Measurements from ENCODE around the gene NINJ1. TPM values are rescaled to one million over a fixed set of nuclear protein-coding genes. Genes with fewer than 3 reads are reported as not detected.

NINJ1 gene
- total RNA-seq, 1 experiment from 2014 or later, result 41.3 TPM

DNA sequence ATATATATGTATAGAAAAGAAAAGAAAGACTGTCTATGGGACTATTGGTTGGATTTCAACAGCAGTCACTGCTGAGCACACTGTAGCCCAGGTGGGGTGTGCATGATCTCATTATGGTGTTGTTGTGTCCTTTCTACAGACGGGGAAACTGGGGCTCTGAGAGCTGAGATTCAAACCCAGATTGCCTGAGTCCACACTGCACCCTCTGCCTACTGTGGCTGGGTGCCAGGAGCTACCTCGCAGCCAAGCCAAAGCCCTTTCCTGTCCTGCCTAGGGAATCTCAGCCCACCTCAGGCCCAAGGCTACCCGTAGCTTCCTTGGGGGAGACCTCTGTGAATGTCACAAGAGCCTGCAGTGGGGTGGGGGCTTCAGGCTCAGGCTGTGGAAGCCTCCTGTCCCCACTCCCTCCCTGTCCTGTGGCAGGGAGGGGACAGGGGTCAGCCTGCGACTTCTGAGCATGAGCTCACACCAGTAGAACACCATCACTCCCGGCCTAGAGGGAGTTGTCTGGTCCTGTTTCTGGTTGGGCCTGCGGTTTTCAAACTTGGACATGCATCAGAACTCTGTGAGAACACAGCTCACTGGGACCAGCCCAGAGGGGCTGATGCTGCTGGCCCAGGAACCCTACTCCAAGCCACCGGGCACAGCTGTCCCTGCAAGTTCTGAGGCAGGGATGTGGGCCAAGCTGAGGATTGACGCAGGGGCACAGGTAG lies 7.9 kb upstream of the NINJ1 start:
- H3K27ac Mint-ChIP-seq, result no peak overlapping the region
- DNase-seq (ENCODE audit: low spot score), result no peak
- no peak for ATAC-seq
- H3K36me3 Mint-ChIP-seq, result no peaks in the 10 kb centered on the region; the same call in 1 of the 2 replicates
- no peak for TF ChIP-seq RELA (CRISPR knock-in tag; IDR thresholded peaks at IDR 0.05; ENCODE audit: borderline replicate concordance)
- TF ChIP-seq, protein P1, sequence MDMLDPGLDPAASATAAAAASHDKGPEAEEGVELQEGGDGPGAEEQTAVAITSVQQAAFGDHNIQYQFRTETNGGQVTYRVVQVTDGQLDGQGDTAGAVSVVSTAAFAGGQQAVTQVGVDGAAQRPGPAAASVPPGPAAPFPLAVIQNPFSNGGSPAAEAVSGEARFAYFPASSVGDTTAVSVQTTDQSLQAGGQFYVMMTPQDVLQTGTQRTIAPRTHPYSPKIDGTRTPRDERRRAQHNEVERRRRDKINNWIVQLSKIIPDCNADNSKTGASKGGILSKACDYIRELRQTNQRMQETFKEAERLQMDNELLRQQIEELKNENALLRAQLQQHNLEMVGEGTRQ (CRISPR knock-in tag; IDR thresholded peaks at IDR 0.05), result no peak
- no peak for TF ChIP-seq OVOL2 (CRISPR knock-in tag; IDR thresholded peaks at IDR 0.05; ENCODE audit: borderline replicate concordance)
- ChIA-PET CTCF (interaction anchor here (0.6 to 9.9 kb wide), 3 partner anchors 12 to 163 kb away, joined by 3 to 67 read pairs (median 5); no protein-coding TSS in a partner anchor), POLR2A (no interaction called here)
- H3K27me3 Mint-ChIP-seq (ENCODE audit: low read depth), result no peaks in the 10 kb centered on the region
- no peak overlapping the region for H3K4me3 Mint-ChIP-seq
- peaks cover 6% of the 10 kb centered on the region for H3K4me1 Mint-ChIP-seq
- H3K9me3 Mint-ChIP-seq, result peaks cover 12% of the 10 kb centered on the region

- Mint-ChIP-seq H3K9me3 (peaks cover 4% of the 10 kb centered on the region), H3K27me3 (ENCODE audit: low read depth) (peaks cover 18% of the 10 kb centered on the region), H3K4me3 (no peak overlapping the region), H3K4me1 (peaks cover 10% of the 10 kb centered on the region), H3K27ac (no peak overlapping the region), H3K36me3 (no peaks in the 10 kb centered on the region)
- no peak for DNase-seq (ENCODE audit: low spot score)
- CTCF ChIA-PET, result interaction anchor here (1.4 to 9.9 kb wide), 2 partner anchors 11 to 15 kb away, joined by 4 to 67 read pairs; no protein-coding TSS in a partner anchor
- ATAC-seq, result no peak
- no peak for TF ChIP-seq AFF4 (CRISPR knock-in tag; IDR thresholded peaks at IDR 0.05; ENCODE audit: borderline replicate concordance)
- no peak for TF ChIP-seq CBFB (CRISPR knock-in tag; IDR thresholded peaks at IDR 0.05; ENCODE audit: low read depth)
- TF ChIP-seq, protein P2, sequence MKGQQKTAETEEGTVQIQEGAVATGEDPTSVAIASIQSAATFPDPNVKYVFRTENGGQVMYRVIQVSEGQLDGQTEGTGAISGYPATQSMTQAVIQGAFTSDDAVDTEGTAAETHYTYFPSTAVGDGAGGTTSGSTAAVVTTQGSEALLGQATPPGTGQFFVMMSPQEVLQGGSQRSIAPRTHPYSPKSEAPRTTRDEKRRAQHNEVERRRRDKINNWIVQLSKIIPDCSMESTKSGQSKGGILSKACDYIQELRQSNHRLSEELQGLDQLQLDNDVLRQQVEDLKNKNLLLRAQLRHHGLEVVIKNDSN (CRISPR knock-in tag; IDR thresholded peaks at IDR 0.05), result no peak
- TF ChIP-seq EMX1 (CRISPR knock-in tag; IDR thresholded peaks at IDR 0.05), result no peak
- no peak for TF ChIP-seq GABPB1 (CRISPR knock-in tag; IDR thresholded peaks at IDR 0.05)
- no peak for TF ChIP-seq ZNF671 (CRISPR knock-in tag; IDR thresholded peaks at IDR 0.05)
- TF ChIP-seq TP53 (CRISPR knock-in tag; IDR thresholded peaks at IDR 0.05), result no peak
- TF ChIP-seq ZMAT4 (CRISPR knock-in tag; IDR thresholded peaks at IDR 0.05), result no peak
- no peak for TF ChIP-seq SP1 (CRISPR knock-in tag; conservative IDR thresholded peaks at IDR 0.05)
- POLR2A ChIA-PET, result no interaction called here
These were observed 5.5 kb upstream of the NINJ1 start for GRCh38 chr9:93139365-93140182.

- no peaks in the 10 kb centered on the region for H3K36me3 Mint-ChIP-seq
- no peak overlapping the region for H3K27ac Mint-ChIP-seq
- H3K9me3 Mint-ChIP-seq, result peaks cover 4% of the 10 kb centered on the region
- ChIA-PET POLR2A (interaction anchor here (0.7 kb wide), 1 partner anchor 18 kb away, joined by 4 read pairs; no protein-coding TSS in a partner anchor), CTCF (interaction anchor here (1.1 to 9.9 kb wide), 3 partner anchors 13 to 18 kb away, joined by 3 to 67 read pairs (median 4); no protein-coding TSS in a partner anchor)
- no peak overlapping the region for H3K4me3 Mint-ChIP-seq
- H3K4me1 Mint-ChIP-seq, result peaks cover 8% of the 10 kb centered on the region
- peaks cover 20% of the 10 kb centered on the region for H3K27me3 Mint-ChIP-seq (ENCODE audit: low read depth)
- DNase-seq (ENCODE audit: low spot score) (no peak), ATAC-seq (no peak)
- TF ChIP-seq MYBL2 (CRISPR knock-in tag; IDR thresholded peaks at IDR 0.05) (no peak), ZNF671 (CRISPR knock-in tag; IDR thresholded peaks at IDR 0.05) (no peak), NR2C2 (CRISPR knock-in tag; IDR thresholded peaks at IDR 0.05) (no peak), IRF2 (CRISPR knock-in tag; IDR thresholded peaks at IDR 0.05; ENCODE audit: borderline replicate concordance, low read depth) (no peak), CREB1 (CRISPR knock-in tag; IDR thresholded peaks at IDR 0.05) (no peak), ZNF219 (CRISPR knock-in tag; IDR thresholded peaks at IDR 0.05; ENCODE audit: borderline replicate concordance) (no peak), NFATC4 (CRISPR knock-in tag; IDR thresholded peaks at IDR 0.05) (no peak), ELF4 (CRISPR knock-in tag; IDR thresholded peaks at IDR 0.05; ENCODE audit: low read depth) (no peak), SMAD4 (CRISPR knock-in tag; IDR thresholded peaks at IDR 0.05) (no peak), GRHL2 (CRISPR knock-in tag; IDR thresholded peaks at IDR 0.05; ENCODE audit: insufficient replicate concordance, severe bottlenecking) (no peak)
These were observed 4.2 kb upstream of the NINJ1 start for GRCh38 chr9:93138171-93138764.
